DMS114 treated with DMSO at 0.1 percent for 48 hours (cell line): ENCODE measurements around the gene FEV.

Source experiments
- DNase-seq: peaks from one replicate; lab custom pipeline; 2025; ENCODE audit not compliant: unreplicated experiment; lab: John Stamatoyannopoulos, UW

Gene FEV

GRCh38 chr2:218993345-218994315 lies 8.6 kb upstream of the FEV start, which contains the start of gene CRYBA2:
Gene CRYBA2 (minus strand): TSS chr2:218993422. CDS start chr2:218993176, 246 bp downstream.
- DNase-seq: no peak

DNA sequence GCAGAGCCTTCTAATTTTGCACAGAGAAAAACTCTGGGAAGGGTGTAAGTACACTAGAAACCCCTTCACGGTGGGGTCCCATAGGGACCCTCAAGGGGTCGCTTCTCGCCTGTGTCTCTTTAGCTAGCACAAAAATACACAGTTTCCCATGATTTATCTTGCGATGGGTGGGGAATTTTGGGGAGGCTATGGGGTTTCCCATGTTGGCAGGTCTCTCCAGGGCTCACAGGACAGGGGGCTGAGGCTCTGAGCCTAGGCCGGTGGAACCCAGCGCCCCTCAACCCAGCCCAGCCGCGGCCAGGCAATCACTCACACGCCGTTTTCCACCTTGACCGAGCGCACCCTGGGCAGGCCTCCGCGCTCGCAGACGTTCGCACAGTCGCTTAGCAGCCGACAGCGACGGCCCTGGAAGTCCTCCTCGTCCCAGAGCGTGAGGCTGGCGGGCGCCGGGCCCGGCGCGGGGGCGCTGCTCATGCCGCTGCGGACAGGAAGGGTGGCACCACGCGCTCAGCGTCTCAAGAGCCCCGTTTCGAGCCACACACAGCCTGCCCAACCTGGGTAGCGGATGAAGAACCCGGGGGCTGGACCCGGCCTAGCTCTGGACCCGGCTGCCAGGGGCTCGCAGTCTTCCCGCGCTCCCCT lies 7.8 kb upstream of the FEV start:
- no peak for DNase-seq

- DNase-seq: no peak
Measured at GRCh38 chr2:218992196-218992595, 7.2 kb upstream of the FEV start.

GRCh38 chr2:218991674-218992168 lies 6.7 kb upstream of the FEV start:
- DNase-seq: no peak

GRCh38 chr2:218990612-218991011 lies 5.6 kb upstream of the FEV start:
- no peak for DNase-seq

DNA sequence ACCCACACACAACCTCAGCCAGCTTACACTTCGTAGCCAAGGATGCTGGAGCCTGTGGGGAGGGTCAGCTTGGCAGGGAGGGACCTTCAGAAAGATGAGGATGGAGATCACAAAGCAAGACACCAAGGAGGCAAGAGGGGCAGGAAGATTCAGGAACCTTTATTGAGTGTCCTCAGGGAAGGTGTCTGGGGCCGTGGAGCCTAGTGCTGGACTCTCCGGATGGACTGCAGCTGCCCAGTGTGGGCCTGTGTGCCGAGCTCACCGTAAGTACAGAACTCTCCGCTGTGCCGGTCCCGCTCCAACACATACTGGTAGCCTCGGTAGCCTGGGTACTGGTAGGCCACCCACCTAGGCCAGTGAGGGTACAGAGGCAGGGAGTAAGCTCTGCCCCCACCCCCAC lies 5.1 kb upstream of the FEV start:
- no peak for DNase-seq

- no peak for DNase-seq
Measured at GRCh38 chr2:218988650-218989049, 3.7 kb upstream of the FEV start.

DNA sequence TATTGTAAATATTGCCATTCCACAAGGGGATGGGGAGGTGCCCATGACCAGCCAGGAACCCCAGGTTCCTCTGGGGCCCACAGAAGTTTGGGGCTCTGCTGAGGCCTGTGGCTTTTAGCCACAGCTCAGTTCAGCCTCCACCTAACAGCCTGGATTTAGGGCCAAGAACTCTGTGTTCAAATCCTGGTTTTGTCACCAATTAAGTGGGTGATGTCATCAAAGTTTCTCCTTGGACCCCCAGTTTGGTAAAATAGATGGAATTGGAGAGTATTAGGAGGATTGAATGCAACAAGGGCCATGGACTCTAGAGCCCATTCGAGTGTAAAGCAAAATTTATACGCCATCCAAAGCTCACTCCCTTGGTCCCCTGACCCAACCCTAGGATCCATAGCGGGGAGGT lies 3.2 kb upstream of the FEV start:
- no peak for DNase-seq

DNA sequence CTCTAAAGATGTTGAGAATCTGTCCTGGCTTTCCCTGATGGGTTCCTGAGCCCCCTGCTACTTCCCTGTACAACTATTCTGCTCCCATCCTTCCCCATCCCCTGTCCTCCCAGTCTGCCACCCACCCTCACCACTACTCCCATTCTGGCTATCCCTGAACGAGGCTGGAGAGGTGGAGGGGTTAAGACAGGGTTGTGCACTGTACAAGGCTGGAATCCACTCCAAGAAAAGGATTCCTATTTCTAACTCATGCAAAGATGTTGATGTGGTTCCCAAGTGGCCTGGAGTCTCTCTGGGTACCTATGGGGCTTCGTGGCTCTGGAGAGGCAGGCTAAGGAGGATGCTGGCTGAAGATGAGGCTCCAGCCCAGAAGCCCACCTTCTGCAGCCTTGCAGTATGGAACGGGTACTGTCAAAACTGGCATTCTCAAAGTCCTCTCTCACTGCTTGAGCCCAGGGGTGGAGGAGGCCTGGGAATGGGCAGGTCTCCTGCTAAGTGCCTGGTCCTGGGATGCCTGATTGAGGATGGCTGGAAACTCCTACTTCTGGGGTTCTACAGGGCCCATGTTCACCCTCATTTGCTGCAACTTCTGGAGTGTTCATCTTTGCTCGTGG lies 1.3 kb upstream of the FEV start:
- no peak for DNase-seq

- DNase-seq: no peak
Measured at GRCh38 chr2:218985325-218986091, 524 bp upstream of the FEV start.

DNA sequence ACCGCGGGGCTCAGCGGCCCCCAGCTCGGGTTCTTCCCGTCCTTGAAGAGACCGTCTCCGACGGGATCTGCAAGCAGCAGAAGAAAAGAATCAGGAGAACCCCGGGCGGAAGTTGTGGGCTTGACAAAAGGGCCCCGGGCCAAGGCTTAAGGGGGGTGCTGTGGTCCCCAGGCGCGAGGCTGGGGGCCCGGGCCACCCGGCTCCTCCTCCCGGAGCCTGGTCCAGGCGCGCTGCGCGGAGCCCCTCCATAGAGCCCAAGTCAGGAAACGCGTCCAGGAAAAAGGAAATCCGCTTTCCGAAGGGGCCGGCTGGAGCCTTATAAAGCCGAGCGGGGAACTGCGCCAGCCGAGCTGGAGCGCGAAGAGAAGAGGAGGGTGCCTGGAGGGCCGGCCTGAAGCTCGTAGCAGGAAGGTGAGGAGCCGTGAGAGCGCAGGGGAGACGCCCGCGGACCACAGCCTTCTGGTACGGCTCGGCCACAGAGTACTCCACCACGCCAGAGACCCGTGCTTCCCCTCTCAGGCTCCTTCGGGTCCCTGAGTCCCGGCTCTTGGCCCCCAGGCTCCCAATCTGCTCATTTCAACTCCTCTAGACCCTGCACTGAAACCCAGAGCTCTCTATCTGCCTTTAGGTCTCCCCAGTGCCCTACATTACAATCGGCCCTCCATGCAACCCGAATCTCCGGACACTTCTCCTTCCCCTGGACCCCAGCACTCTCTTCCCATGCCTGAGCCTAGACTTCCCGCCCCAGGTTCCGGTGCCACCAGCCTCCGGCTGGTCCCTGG lies 554 bp downstream of the FEV start:
- DNase-seq: no peak

DNA sequence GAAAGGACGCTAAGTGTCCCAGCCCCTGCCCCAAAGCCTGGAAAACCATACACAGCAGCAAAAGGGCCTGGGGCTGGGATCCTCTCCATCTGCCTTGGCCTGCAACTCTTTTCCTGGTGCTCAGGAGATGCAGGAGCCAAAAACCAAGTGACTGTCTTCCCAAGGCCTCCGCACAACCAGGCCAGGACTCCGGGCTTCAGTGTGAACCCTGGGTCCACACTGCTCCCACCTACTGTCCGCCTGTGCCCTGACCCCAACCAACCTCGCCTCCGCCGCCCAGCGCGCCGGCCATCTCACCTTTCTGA lies 1.1 kb downstream of the FEV start:
- no peak for DNase-seq

DNA sequence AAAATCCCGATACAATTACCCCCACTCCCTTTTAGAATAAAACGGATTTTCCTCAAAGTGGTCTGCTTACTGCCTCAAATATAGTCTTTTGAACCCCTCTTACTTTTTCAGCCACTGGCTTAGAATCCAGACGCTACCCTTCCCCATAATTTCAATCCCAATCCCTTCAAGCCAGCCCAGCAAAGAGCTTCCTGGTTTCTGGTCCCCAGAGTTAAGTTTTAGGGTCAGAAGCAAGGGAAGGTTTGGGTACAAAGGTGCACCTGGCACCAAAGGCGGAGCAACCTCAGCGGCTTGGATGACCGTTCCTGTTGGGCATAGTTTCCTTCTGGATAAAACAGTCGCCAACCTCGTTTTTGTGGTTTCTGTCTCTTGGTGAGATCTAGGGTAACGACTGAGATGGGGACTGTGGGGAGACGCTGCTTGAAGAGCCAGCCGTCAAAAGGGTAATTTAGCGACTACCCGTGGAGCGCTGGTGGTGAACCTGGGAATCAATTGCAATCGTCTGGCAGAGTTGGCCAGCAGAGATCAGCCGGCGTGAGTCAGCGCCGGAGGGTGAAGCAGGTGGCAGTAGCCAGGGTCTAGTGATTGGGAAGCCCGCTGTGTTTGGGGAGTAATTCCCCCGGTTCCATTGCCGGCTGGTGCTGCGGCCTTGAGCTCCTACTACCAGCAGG lies 1.6 kb downstream of the FEV start:
- no peak for DNase-seq

GRCh38 chr2:218982586-218983262 lies 2.3 kb downstream of the FEV start:
- DNase-seq: no peak

GRCh38 chr2:218981881-218982585 lies 3.0 kb downstream of the FEV start:
- no peak for DNase-seq

DNA sequence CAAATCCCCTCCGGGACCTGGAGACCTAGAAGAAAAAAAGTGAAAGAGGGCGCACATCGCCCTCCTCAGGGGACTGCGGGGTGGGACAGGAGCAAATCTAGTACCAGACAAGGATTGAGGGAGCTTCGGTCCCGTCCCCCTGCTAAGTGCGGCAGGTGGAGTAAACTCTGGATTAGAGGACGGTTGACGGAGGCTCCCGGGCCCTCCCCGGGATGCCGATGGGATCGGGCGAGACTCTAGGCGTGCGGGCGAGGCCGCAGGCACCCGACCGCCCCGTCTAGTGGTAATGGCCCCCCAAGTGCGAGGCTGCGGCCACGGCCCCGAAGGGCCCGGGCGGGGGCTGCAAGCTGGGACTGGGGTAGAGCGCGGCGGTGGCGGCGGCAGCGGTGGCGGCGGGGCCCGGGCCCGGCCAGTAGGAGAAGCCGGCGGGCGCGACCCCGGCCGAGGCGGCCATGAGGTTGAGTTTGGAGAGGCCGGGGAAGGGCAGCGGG lies 3.5 kb downstream of the FEV start:
- no peak for DNase-seq

- DNase-seq: no peak
Measured at GRCh38 chr2:218980735-218981389, 4.1 kb downstream of the FEV start.
